SK-N-SH treated with all-trans-retinoic acid at 6 μM for 48 hours (cell line): ENCODE data around the gene AAMP.

Experiments
- ATAC-seq: fragments of 200-7000 bp; cut with Tn5 transposase; 3 replicates; pipeline ENCODE4 v1.9.1; 2020; ENCODE audit warnings: mild to moderate bottlenecking, moderate library complexity
- ARNTL ChIP-seq: fragments of 450-650 bp; formaldehyde crosslinking; IDR thresholded peaks from 2 replicates; pipeline ENCODE4 v1.5.0; 2020; ENCODE audit warnings: low read depth, mild to moderate bottlenecking, moderate library complexity, borderline replicate concordance
- BACH2 ChIP-seq: fragments of 250-450 bp; sonication (Bioruptor Pico); IDR thresholded peaks from 2 replicates; pipeline ENCODE4 v1.9.0; 2021; ENCODE audit warnings: mild to moderate bottlenecking, borderline replicate concordance
- CSDC2 ChIP-seq: fragments of 250-450 bp; sonication (Bioruptor Pico); IDR thresholded peaks from 2 replicates; pipeline ENCODE4 v1.5.0; 2020; ENCODE audit warnings: mild to moderate bottlenecking, moderate library complexity
- GLIS3 ChIP-seq: fragments of 250-450 bp; sonication (Bioruptor Pico); IDR thresholded peaks from 2 replicates; pipeline ENCODE4 v1.5.0; 2020; ENCODE audit warnings: mild to moderate bottlenecking, moderate library complexity
- ISL1 ChIP-seq: fragments of 250-450 bp; sonication (Bioruptor Pico); IDR thresholded peaks from 2 replicates; pipeline ENCODE4 v2.1.2; 2022; ENCODE audit warnings: mild to moderate bottlenecking, moderate library complexity
- OSR1 ChIP-seq: fragments of 250-450 bp; sonication (Bioruptor Pico); IDR thresholded peaks from 2 replicates; pipeline ENCODE4 v1.8.0; 2022; ENCODE audit warnings: moderate library complexity, mild to moderate bottlenecking, inconsistent platforms
- PPARA ChIP-seq: fragments of 250-450 bp; sonication (Bioruptor Pico); IDR thresholded peaks from 2 replicates; pipeline ENCODE4 v1.5.0; 2020; ENCODE audit warnings: mild to moderate bottlenecking, borderline replicate concordance
- RARB ChIP-seq: fragments of 250-450 bp; sonication (Bioruptor Pico); IDR thresholded peaks from 2 replicates; pipeline ENCODE4 v1.8.0; 2021; ENCODE audit warnings: mild to moderate bottlenecking, moderate library complexity
- SNAI2 ChIP-seq: fragments of 250-450 bp; sonication (Bioruptor Pico); IDR thresholded peaks from 2 replicates; pipeline ENCODE4 v1.5.0; 2020; ENCODE audit warnings: mild to moderate bottlenecking, moderate library complexity
- TCF4 ChIP-seq: fragments of 250-450 bp; sonication (Bioruptor Pico); IDR thresholded peaks from 2 replicates; pipeline ENCODE4 v1.8.0; 2021; ENCODE audit warnings: mild to moderate bottlenecking, moderate library complexity, borderline replicate concordance
- TOX ChIP-seq: fragments of 250-450 bp; sonication (Bioruptor Pico); IDR thresholded peaks from 2 replicates; pipeline ENCODE4 v1.8.0; 2021; ENCODE audit warnings: mild to moderate bottlenecking, moderate library complexity, borderline replicate concordance
- ZFP3 ChIP-seq: fragments of 250-450 bp; sonication (Bioruptor Pico); IDR thresholded peaks from 2 replicates; pipeline ENCODE4 v1.5.0; 2020; ENCODE audit warnings: mild to moderate bottlenecking, moderate library complexity
- ZFP30 ChIP-seq: fragments of 450-650 bp; formaldehyde crosslinking; IDR thresholded peaks from 2 replicates; pipeline ENCODE4 v1.5.0; 2022; ENCODE audit warnings: mild to moderate bottlenecking, moderate library complexity
- ZNF565 ChIP-seq: fragments of 450-650 bp; formaldehyde crosslinking; conservative IDR thresholded peaks from 2 replicates; pipeline ENCODE4 v1.5.0; 2020; ENCODE audit warnings: low read depth, mild to moderate bottlenecking, moderate library complexity
- ZNF70 ChIP-seq: fragments of 450-650 bp; formaldehyde crosslinking; IDR thresholded peaks from 2 replicates; pipeline ENCODE4 v1.5.0; 2020; ENCODE audit warnings: mild to moderate bottlenecking, moderate library complexity
- ZNF8 ChIP-seq: fragments of 450-650 bp; formaldehyde crosslinking; IDR thresholded peaks from 2 replicates; pipeline ENCODE4 v1.5.0; 2020; ENCODE audit warnings: mild to moderate bottlenecking, moderate library complexity
- TF ChIP-seq, protein P1 (sequence below): fragments of 250-450 bp; sonication (Bioruptor Pico); IDR thresholded peaks from 2 replicates; pipeline ENCODE4 v1.5.1; 2020; ENCODE audit warnings: low read depth, mild to moderate bottlenecking, moderate library complexity
- TF ChIP-seq, protein P2 (sequence below): fragments of 250-450 bp; sonication (Bioruptor Pico); IDR thresholded peaks from 2 replicates; pipeline ENCODE4 v1.5.0; 2020; ENCODE audit warnings: mild to moderate bottlenecking, moderate library complexity
- TF ChIP-seq, protein P3 (sequence below): fragments of 250-450 bp; sonication (Bioruptor Pico); IDR thresholded peaks from 2 replicates; pipeline ENCODE4 v1.5.1; 2021; ENCODE audit warnings: mild to moderate bottlenecking, moderate library complexity
- TF ChIP-seq, protein P4 (sequence below): fragments of 250-450 bp; sonication (Bioruptor Pico); IDR thresholded peaks from 2 replicates; pipeline ENCODE4 v1.8.0; 2020; ENCODE audit warnings: mild to moderate bottlenecking, moderate library complexity, borderline replicate concordance
- TF ChIP-seq, protein P5 (sequence below): fragments of 250-450 bp; sonication (Bioruptor Pico); IDR thresholded peaks from 2 replicates; pipeline ENCODE4 v1.8.0; 2021; ENCODE audit warnings: low read depth, mild to moderate bottlenecking, moderate library complexity, borderline replicate concordance

Gene AAMP

DNA sequence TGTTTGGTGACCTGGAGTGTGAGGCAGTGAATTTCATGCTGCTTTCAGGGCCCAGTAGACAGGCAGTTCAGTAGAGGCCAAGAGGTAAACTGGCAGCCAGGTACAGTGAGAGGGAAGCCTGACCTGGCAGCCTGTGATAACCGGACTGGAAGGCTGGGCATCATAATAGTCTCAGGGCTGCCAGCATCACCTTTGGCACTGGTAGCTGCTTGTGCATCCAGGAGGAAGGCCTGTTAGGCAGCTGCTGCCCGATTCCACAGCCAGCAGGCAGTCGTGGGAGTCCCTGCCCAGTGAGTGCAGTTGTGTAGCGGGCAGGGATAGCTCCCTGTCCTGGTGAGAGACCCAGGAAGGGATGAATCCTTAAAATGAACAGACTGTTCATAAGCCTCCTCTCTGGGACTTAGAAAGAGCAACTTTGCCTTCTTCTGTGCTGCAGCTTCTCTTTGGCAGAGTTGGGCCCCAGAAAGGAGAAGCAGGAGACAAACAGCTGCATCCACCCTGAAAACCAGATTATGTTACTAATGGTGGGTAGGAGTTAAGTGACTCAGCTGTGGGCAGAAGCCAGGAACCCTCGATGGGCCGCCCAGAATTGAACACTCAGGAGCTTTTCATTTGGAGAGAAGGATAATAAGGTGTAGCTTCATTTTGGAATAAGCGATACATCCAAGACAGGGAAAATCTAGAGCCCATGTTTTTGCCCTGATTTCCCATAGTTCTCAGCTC, 17.3 kb downstream of the AAMP start:
- no peak for ATAC-seq
- TF ChIP-seq, protein P1, sequence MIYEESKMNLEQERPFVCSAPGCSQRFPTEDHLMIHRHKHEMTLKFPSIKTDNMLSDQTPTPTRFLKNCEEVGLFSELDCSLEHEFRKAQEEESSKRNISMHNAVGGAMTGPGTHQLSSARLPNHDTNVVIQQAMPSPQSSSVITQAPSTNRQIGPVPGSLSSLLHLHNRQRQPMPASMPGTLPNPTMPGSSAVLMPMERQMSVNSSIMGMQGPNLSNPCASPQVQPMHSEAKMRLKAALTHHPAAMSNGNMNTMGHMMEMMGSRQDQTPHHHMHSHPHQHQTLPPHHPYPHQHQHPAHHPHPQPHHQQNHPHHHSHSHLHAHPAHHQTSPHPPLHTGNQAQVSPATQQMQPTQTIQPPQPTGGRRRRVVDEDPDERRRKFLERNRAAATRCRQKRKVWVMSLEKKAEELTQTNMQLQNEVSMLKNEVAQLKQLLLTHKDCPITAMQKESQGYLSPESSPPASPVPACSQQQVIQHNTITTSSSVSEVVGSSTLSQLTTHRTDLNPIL (CRISPR knock-in tag), result no peak
- TF ChIP-seq, protein P2, sequence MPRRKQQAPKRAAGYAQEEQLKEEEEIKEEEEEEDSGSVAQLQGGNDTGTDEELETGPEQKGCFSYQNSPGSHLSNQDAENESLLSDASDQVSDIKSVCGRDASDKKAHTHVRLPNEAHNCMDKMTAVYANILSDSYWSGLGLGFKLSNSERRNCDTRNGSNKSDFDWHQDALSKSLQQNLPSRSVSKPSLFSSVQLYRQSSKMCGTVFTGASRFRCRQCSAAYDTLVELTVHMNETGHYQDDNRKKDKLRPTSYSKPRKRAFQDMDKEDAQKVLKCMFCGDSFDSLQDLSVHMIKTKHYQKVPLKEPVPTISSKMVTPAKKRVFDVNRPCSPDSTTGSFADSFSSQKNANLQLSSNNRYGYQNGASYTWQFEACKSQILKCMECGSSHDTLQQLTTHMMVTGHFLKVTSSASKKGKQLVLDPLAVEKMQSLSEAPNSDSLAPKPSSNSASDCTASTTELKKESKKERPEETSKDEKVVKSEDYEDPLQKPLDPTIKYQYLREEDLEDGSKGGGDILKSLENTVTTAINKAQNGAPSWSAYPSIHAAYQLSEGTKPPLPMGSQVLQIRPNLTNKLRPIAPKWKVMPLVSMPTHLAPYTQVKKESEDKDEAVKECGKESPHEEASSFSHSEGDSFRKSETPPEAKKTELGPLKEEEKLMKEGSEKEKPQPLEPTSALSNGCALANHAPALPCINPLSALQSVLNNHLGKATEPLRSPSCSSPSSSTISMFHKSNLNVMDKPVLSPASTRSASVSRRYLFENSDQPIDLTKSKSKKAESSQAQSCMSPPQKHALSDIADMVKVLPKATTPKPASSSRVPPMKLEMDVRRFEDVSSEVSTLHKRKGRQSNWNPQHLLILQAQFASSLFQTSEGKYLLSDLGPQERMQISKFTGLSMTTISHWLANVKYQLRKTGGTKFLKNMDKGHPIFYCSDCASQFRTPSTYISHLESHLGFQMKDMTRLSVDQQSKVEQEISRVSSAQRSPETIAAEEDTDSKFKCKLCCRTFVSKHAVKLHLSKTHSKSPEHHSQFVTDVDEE (CRISPR knock-in tag), result no peak
- TF ChIP-seq PPARA (no peak), SNAI2 (CRISPR knock-in tag) (no peak), OSR1 (CRISPR knock-in tag) (no peak), ZNF565 (no peak), ISL1 (CRISPR knock-in tag) (no peak), CSDC2 (CRISPR knock-in tag) (no peak), RARB (CRISPR knock-in tag) (no peak), ZFP3 (CRISPR knock-in tag) (no peak), GLIS3 (no peak), TCF4 (CRISPR knock-in tag) (no peak), TOX (CRISPR knock-in tag) (no peak), ZFP30 (no peak), ZNF8 (CRISPR knock-in tag) (no peak)
- TF ChIP-seq, protein P3, sequence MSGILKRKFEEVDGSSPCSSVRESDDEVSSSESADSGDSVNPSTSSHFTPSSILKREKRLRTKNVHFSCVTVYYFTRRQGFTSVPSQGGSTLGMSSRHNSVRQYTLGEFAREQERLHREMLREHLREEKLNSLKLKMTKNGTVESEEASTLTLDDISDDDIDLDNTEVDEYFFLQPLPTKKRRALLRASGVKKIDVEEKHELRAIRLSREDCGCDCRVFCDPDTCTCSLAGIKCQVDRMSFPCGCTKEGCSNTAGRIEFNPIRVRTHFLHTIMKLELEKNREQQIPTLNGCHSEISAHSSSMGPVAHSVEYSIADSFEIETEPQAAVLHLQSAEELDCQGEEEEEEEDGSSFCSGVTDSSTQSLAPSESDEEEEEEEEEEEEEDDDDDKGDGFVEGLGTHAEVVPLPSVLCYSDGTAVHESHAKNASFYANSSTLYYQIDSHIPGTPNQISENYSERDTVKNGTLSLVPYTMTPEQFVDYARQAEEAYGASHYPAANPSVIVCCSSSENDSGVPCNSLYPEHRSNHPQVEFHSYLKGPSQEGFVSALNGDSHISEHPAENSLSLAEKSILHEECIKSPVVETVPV (CRISPR knock-in tag), result no peak
- TF ChIP-seq, protein P4, sequence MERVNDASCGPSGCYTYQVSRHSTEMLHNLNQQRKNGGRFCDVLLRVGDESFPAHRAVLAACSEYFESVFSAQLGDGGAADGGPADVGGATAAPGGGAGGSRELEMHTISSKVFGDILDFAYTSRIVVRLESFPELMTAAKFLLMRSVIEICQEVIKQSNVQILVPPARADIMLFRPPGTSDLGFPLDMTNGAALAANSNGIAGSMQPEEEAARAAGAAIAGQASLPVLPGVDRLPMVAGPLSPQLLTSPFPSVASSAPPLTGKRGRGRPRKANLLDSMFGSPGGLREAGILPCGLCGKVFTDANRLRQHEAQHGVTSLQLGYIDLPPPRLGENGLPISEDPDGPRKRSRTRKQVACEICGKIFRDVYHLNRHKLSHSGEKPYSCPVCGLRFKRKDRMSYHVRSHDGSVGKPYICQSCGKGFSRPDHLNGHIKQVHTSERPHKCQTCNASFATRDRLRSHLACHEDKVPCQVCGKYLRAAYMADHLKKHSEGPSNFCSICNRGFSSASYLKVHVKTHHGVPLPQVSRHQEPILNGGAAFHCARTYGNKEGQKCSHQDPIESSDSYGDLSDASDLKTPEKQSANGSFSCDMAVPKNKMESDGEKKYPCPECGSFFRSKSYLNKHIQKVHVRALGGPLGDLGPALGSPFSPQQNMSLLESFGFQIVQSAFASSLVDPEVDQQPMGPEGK (CRISPR knock-in tag), result no peak
- TF ChIP-seq, protein P5, sequence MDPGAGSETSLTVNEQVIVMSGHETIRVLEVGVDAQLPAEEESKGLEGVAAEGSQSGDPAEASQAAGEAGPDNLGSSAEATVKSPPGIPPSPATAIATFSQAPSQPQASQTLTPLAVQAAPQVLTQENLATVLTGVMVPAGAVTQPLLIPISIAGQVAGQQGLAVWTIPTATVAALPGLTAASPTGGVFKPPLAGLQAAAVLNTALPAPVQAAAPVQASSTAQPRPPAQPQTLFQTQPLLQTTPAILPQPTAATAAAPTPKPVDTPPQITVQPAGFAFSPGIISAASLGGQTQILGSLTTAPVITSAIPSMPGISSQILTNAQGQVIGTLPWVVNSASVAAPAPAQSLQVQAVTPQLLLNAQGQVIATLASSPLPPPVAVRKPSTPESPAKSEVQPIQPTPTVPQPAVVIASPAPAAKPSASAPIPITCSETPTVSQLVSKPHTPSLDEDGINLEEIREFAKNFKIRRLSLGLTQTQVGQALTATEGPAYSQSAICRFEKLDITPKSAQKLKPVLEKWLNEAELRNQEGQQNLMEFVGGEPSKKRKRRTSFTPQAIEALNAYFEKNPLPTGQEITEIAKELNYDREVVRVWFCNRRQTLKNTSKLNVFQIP (CRISPR knock-in tag), result no peak
- TF ChIP-seq, all 23 proteins: peak for 0

DNA sequence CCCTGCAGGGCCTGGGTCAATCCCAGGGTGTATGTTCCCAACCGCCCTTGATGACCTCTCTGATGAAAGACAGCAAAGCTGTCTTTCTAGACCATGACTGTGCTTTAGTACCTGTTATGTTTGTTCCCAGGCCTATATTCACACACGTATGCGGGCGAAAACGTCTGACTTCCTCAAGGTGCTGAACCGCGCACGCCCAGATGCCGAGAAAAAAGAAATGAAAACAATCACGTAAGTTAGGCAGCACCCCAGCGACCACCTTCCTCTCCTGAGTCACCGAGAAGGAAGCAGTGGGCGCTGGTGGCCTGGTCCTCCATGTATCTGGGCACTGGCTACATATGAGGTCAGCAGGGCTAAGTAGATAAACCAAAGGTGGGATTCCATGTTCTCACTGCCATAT, 20.2 kb downstream of the AAMP start:
- no peak for TF ChIP-seq BACH2 (CRISPR knock-in tag)
- TF ChIP-seq, protein P1 (CRISPR knock-in tag), result no peak
- no peak for TF ChIP-seq SNAI2 (CRISPR knock-in tag)
- no peak for TF ChIP-seq ZNF70
- TF ChIP-seq ZFP30, result no peak
- no peak for TF ChIP-seq ARNTL (CRISPR knock-in tag)
- no peak for TF ChIP-seq TCF4 (CRISPR knock-in tag)
- TF ChIP-seq TOX (CRISPR knock-in tag), result no peak
- TF ChIP-seq, protein P5 (CRISPR knock-in tag), result no peak
- TF ChIP-seq, all 23 proteins: peak for 0
- no peak for ATAC-seq
